Vagina (tissue), 2 donors: ENCODE results near the gene RFT1. TPM values are rescaled to one million over a fixed set of nuclear protein-coding genes. Genes with fewer than 3 reads are reported as not detected.
"Not testable (repeated sequence)": the region's sequence is repeated elsewhere in the genome, so short reads cannot be mapped to it uniquely, and the experiment has no call there.

Experiments used
- DNase-seq, 2 donors: peaks; one replicate each; pipeline ENCODE4 v3.0.0-alpha.2; 2017; ENCODE audit errors: extremely low spot score in 2 of 2
- H3K27ac ChIP-seq: fragments of 200-600 bp; sonication (generic); one replicate; pipeline ENCODE4 v1.5.1; 2019
- H3K27me3 ChIP-seq: fragments of 200-600 bp; sonication (generic); one replicate; pipeline ENCODE4 v1.5.1; 2019
- H3K36me3 ChIP-seq, 2 donors: fragments of 200-600 bp; sonication (generic); one replicate each; pipeline ENCODE4 v1.5.1; 2017 to 2019
- H3K4me1 ChIP-seq: fragments of 200-600 bp; sonication (generic); one replicate; pipeline ENCODE4 v1.5.1; 2019
- H3K4me3 ChIP-seq, 2 donors: fragments of 200-600 bp; sonication (generic); 1 replicate in 1 of 2; 2 replicates in 1 of 2; pipeline ENCODE4 v1.5.1; 2016 to 2019
- H3K9me3 ChIP-seq: fragments of 200-600 bp; sonication (generic); one replicate; pipeline ENCODE4 v1.5.1; 2019
- POLR2A ChIP-seq, 2 donors: fragments of 450-650 bp; IDR thresholded peaks; one replicate each; pipeline ENCODE4 v1.6.1; 2017; ENCODE audit warnings: antibody characterized with exemption in 2 of 2, mild to moderate bottlenecking in 2 of 2, moderate library complexity in 2 of 2
- POLR2AphosphoS5 ChIP-seq, 2 donors: sonication (generic); formaldehyde crosslinking; IDR thresholded peaks; one replicate each; pipeline ENCODE4 v1.9.0; 2017; ENCODE audit warnings: antibody characterized with exemption in 2 of 2, mild to moderate bottlenecking in 2 of 2, low read depth in 1 of 2; ENCODE audit not compliant: insufficient read depth in 1 of 2
- intact Hi-C: fragments of 100-400 bp; cut with DNase I; formaldehyde crosslinking; loops from one replicate; pipeline ENCODE4 v1.15.1; 2023
- total RNA-seq: library from RNA; depleted of rRNA; stranded (reverse); fragments of >200 nt; gene quantifications from one replicate; pipeline ENCODE4 v1.2.3, GENCODE V29; 2016
- TF ChIP-seq, protein P1 (sequence below), 3 experiments: fragments of 450-650 bp in 2 of 3; fragments of 200-600 bp in 1 of 3; sonication (generic) in 1 of 3; IDR thresholded peaks; one replicate each; pipeline ENCODE4 v1.5.1; 2017 to 2019; ENCODE audit warnings: antibody characterized with exemption in 3 of 3, mild to moderate bottlenecking in 2 of 3, moderate library complexity in 2 of 3

RFT1 gene
- total RNA-seq, 1 donor from 2014 or later, result 13.8 TPM

GRCh38 chr3:53062905-53063304 is 67.3 kb downstream of the RFT1 start:
- Histone ChIP-seq H3K27me3 (no peaks in the 10 kb centered on the region), H3K4me1 (no peaks in the 10 kb centered on the region), H3K9me3 (no peaks in the 10 kb centered on the region), H3K27ac (no peak overlapping the region), H3K36me3 (no peaks in the 10 kb centered on the region), H3K4me3 (no peak overlapping the region)
- intact Hi-C loops, result no loop called here
- no peak for DNase-seq
- TF ChIP-seq POLR2A (IDR thresholded peaks at IDR 0.05) (no peak), POLR2AphosphoS5 (IDR thresholded peaks at IDR 0.05; ENCODE audit: insufficient read depth in 1 of 2, low read depth in 1 of 2) (no peak)
- TF ChIP-seq, protein P1, sequence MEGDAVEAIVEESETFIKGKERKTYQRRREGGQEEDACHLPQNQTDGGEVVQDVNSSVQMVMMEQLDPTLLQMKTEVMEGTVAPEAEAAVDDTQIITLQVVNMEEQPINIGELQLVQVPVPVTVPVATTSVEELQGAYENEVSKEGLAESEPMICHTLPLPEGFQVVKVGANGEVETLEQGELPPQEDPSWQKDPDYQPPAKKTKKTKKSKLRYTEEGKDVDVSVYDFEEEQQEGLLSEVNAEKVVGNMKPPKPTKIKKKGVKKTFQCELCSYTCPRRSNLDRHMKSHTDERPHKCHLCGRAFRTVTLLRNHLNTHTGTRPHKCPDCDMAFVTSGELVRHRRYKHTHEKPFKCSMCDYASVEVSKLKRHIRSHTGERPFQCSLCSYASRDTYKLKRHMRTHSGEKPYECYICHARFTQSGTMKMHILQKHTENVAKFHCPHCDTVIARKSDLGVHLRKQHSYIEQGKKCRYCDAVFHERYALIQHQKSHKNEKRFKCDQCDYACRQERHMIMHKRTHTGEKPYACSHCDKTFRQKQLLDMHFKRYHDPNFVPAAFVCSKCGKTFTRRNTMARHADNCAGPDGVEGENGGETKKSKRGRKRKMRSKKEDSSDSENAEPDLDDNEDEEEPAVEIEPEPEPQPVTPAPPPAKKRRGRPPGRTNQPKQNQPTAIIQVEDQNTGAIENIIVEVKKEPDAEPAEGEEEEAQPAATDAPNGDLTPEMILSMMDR (IDR thresholded peaks at IDR 0.05), result no peak

- TF ChIP-seq POLR2A (IDR thresholded peaks at IDR 0.05), result no peak
- TF ChIP-seq POLR2AphosphoS5 (IDR thresholded peaks at IDR 0.05; ENCODE audit: insufficient read depth in 1 of 2, low read depth in 1 of 2), result no peak
- TF ChIP-seq, protein P1 (IDR thresholded peaks at IDR 0.05), result no peak
- H3K4me1 ChIP-seq, result no peaks in the 10 kb centered on the region
- no peaks in the 10 kb centered on the region for H3K27me3 ChIP-seq
- DNase-seq, result no peak
- no peaks in the 10 kb centered on the region for H3K36me3 ChIP-seq
- no peaks in the 10 kb centered on the region for H3K9me3 ChIP-seq
- intact Hi-C loops, result no loop called here
- no peak overlapping the region for H3K4me3 ChIP-seq
- H3K27ac ChIP-seq, result no peak overlapping the region
These were observed 73.8 kb downstream of the RFT1 start for GRCh38 chr3:53056442-53056841.

DNA sequence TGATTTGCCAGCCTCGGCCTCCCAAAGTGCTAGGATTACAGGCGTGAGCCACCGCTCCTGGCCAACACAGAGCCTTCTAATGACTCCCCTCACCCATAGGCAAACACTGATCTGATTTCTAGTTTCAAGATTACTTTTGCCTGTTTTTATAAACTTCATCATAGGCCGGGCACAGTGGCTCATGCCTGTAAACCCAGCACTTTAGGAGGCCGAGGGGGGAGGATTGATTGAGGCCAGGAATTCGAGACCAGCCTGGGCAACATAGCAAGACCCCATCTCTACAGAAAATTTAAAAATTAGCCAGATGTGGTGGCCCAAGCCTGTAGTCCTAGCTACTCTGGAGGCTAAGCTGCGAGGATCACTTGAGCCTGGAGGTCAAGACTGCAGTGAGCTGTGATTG is 76.0 kb downstream of the RFT1 start:
- H3K4me3 ChIP-seq, H3K36me3 ChIP-seq, intact Hi-C loops, H3K4me1 ChIP-seq, DNase-seq, H3K9me3 ChIP-seq, H3K27ac ChIP-seq, H3K27me3 ChIP-seq: not testable (repeated sequence)

GRCh38 chr3:53051929-53052328 is 78.3 kb downstream of the RFT1 start:
- Histone ChIP-seq H3K27me3 (no peaks in the 10 kb centered on the region), H3K9me3 (no peaks in the 10 kb centered on the region), H3K4me1 (no peaks in the 10 kb centered on the region), H3K36me3 (no peaks in the 10 kb centered on the region), H3K27ac (no peak overlapping the region), H3K4me3 (no peak overlapping the region)
- DNase-seq, result no peak
- no peak for TF ChIP-seq POLR2A (IDR thresholded peaks at IDR 0.05)
- TF ChIP-seq, protein P1 (IDR thresholded peaks at IDR 0.05), result no peak
- TF ChIP-seq POLR2AphosphoS5 (IDR thresholded peaks at IDR 0.05; ENCODE audit: insufficient read depth in 1 of 2, low read depth in 1 of 2), result no peak
- intact Hi-C loops, result no loop called here

GRCh38 chr3:53049987-53050386 is 80.2 kb downstream of the RFT1 start:
- H3K4me3 ChIP-seq, result no peak overlapping the region
- H3K9me3 ChIP-seq, result no peaks in the 10 kb centered on the region
- no peak for DNase-seq
- no peak overlapping the region for H3K27ac ChIP-seq
- intact Hi-C loops, result no loop called here
- TF ChIP-seq, protein P1 (IDR thresholded peaks at IDR 0.05), result no peak
- TF ChIP-seq POLR2AphosphoS5 (IDR thresholded peaks at IDR 0.05; ENCODE audit: insufficient read depth in 1 of 2, low read depth in 1 of 2), result no peak
- TF ChIP-seq POLR2A (IDR thresholded peaks at IDR 0.05), result no peak
- peaks cover 5% of the 10 kb centered on the region for H3K4me1 ChIP-seq
- H3K36me3 ChIP-seq, result no peaks in the 10 kb centered on the region
- no peaks in the 10 kb centered on the region for H3K27me3 ChIP-seq
